ENCODE measurements around the gene CD163. TPM values are rescaled to one million over a fixed set of nuclear protein-coding genes. Genes with fewer than 3 reads are reported as not detected.
A peak's percentile ranks its signal among the peaks of the same experiment; 100 is the strongest.
"Not testable (repeated sequence)": the region's sequence is repeated elsewhere in the genome, so short reads cannot be mapped to it uniquely, and the experiment has no call there.

Gene CD163
- polyA plus RNA-seq, 1 of the 3 experiments (the other 2 are of a cell fraction), result 0.03 TPM

DNA sequence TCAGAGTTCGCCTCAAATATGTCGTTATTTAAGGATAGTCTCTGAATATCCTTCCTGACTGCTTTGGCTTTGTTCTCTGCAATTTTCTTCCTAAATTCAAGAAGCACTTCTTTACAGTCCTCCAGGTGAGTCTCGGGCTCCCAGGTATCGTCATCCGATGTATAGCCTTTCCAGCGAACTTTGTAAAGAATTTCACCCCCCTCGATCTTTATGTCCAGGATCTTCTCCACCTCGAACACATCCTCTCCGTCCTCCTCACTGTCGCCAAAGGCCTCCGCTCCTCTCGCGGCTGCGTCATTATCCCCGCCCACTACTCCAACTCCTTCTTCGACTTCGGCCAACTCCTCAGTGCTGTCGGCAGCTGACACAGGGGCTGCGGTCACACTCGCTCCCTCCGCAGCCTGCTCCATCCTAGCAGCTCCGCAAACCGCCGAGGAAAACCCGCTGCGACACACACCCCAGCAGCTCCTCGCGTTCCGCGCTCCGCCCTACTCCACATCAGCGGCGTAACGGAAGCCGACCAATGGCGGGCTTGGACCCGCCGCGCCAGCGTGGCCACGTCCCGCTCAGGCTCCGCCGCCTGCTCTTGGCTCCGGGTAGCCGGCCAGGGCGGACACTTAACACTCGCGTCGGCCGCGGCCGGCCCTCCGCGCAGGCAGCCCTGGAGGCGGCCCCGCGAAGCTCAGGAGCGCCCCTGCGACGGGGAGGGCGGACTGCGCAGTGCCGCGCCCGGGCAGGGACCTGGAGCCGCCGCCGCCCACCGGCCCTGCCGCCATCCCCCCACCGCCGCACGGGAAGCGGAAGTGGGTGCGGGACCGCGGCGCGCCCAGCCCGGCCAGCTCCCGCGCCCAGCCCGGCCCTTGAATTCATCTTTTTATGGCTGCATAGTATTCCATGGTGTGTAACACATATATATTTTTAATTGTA is 63.7 kb downstream of the CD163 start:
- H3K9ac ChIP-seq, result peak overlapping the region; percentile 48; the same call in 1 of the 2 replicates

DNA sequence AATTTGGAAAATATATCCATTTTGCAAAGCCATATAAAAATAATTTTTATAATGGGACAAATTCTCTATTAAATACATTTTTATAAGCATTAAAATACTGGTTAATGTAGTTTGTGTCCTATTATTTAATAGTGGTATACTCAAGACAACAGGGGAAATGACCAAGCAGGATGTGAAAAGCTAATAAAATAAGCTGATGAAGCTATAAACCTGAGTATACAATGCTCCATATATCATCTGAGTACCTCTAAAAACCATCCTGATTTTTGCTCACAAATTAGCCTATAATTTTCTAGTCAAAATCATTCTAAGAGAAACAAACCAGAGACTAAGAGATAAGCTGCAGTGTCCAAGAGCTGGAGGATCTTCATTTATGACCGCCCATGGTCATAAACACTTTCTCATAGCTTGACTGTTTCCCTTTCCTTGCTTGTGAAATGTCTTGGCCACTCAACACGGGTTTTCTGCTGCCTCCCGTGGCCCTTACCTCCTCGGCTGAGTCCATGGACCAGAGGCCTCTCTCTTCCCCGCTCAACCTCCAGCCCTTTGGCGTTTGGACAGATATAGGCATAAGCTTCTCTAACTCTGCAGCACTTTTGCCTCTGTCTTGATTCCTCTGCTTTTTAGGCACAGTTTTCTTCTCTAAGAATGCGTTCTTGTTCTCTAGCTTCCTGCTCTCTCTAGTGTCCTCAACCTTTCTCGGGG is 65.1 kb downstream of the CD163 start:
- H3K36me3 ChIP-seq (replicated peaks in 1 of 2; ENCODE audit: control insufficient read depth in 1 of 2, insufficient read depth in 2 of 2, low read length in 1 of 2); POLR2A ChIA-PET; H3K9ac ChIP-seq; H3K4me1 ChIP-seq (ENCODE audit: control insufficient read depth in 1 of 2, insufficient read depth in 2 of 2, low read depth in 1 of 2, low read length in 1 of 2); H3K9me2 ChIP-seq; H3K27me3 ChIP-seq (ENCODE audit: insufficient read depth); H3K9me3 ChIP-seq; H3K79me2 ChIP-seq (ENCODE audit: insufficient read depth); DNase-seq; H4K20me1 ChIP-seq (ENCODE audit: insufficient read depth): not testable (repeated sequence)
- WGBS (ENCODE audit: low lambda C conversion rate), result 22% methylated on average over 8 of the region's 8 CpGs
- 0 out of 4 replicates have a peak overlapping the region, but pooled peaks of 1 of the 2 experiments have one; percentile 51 for H3K27ac ChIP-seq (ENCODE audit: low read depth in 2 of 2, low read length in 1 of 2)
- H3F3A ChIP-seq (replicated peaks; ENCODE audit: insufficient read depth), result peaks cover 22% of the 10 kb centered on the region
- H3K4me3 ChIP-seq (ENCODE audit: low read depth in 2 of 2, low read length in 1 of 2), result peak overlapping the region; percentile 21 to 56; a peak in 1 of 4 replicates
- peak overlapping the region; percentile 87; the same call in 1 of the 2 replicates for H2AFZ ChIP-seq (ENCODE audit: low read depth)
- CTCF ChIA-PET, result interaction anchor here (1.5 to 1.6 kb wide), 2 partner anchors 20 to 219 kb away, joined by 4 to 6 read pairs; no protein-coding TSS in a partner anchor
- H3K4me2 ChIP-seq, result peak overlapping the region; percentile 67

More for the DNA sequence above, 63.7 kb downstream of the CD163 start:
- 18% methylated on average over 53 of the region's 84 CpGs for WGBS (ENCODE audit: low lambda C conversion rate)
- H3K27me3 ChIP-seq (ENCODE audit: insufficient read depth), result no peaks in the 10 kb centered on the region
- 0 out of 2 replicates have a peak, but pooled peaks cover 2% of the 10 kb centered on the region for H3K79me2 ChIP-seq (ENCODE audit: insufficient read depth)
- TF ChIP-seq MAX (IDR thresholded peaks at IDR 0.05; ENCODE audit: low read depth), result peak; percentile 80
- peak; percentile 55 for TF ChIP-seq GABPA (IDR thresholded peaks at IDR 0.05; ENCODE audit: low read depth)
- TF ChIP-seq GATA2 (CRISPR knock-in tag; IDR thresholded peaks at IDR 0.05), result no peak
- TF ChIP-seq EZH2phosphoT487 (IDR thresholded peaks at IDR 0.05; ENCODE audit: borderline replicate concordance, low read depth), result no peak
- TF ChIP-seq, protein P1, sequence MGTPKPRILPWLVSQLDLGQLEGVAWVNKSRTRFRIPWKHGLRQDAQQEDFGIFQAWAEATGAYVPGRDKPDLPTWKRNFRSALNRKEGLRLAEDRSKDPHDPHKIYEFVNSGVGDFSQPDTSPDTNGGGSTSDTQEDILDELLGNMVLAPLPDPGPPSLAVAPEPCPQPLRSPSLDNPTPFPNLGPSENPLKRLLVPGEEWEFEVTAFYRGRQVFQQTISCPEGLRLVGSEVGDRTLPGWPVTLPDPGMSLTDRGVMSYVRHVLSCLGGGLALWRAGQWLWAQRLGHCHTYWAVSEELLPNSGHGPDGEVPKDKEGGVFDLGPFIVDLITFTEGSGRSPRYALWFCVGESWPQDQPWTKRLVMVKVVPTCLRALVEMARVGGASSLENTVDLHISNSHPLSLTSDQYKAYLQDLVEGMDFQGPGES (IDR thresholded peaks at IDR 0.05; ENCODE audit: low read depth, low read length), result no peak
- TF ChIP-seq TCF12 (IDR thresholded peaks at IDR 0.05), result no peak
- no peak for TF ChIP-seq MEF2A (IDR thresholded peaks at IDR 0.05; ENCODE audit: borderline replicate concordance, low read depth)
- TF ChIP-seq SIN3A (IDR thresholded peaks at IDR 0.05; ENCODE audit: borderline replicate concordance, low read depth, low read length), result no peak
- peak; percentile 70 for DNase-seq
- H3K9me2 ChIP-seq, result no peaks in the 10 kb centered on the region; the same call in 1 of the 2 replicates
- H3K27ac ChIP-seq (ENCODE audit: low read depth in 2 of 2, low read length in 1 of 2), result peak overlapping the region in 1 of 2 experiments; percentile 51; a peak in 1 of 4 replicates
- no peaks in the 10 kb centered on the region for H3K36me3 ChIP-seq (replicated peaks in 1 of 2; ENCODE audit: control insufficient read depth in 1 of 2, insufficient read depth in 2 of 2, low read length in 1 of 2)
- H3K4me3 ChIP-seq (ENCODE audit: low read depth in 2 of 2, low read length in 1 of 2), result peak overlapping the region; percentile 50 to 56
- CTCF ChIA-PET, result interaction anchor here (0.7 to 1.5 kb wide), 2 partner anchors 20 to 220 kb away, joined by 3 to 6 read pairs; no protein-coding TSS in a partner anchor
- POLR2A ChIA-PET, result no interaction called here
- peak overlapping the region; percentile 67 for H3K4me2 ChIP-seq
- H3K4me1 ChIP-seq (ENCODE audit: control insufficient read depth in 1 of 2, insufficient read depth in 2 of 2, low read depth in 1 of 2, low read length in 1 of 2), result no peaks in the 10 kb centered on the region; a peak in 1 of 4 replicates
- H4K20me1 ChIP-seq (ENCODE audit: insufficient read depth), result no peaks in the 10 kb centered on the region
- H3K9me3 ChIP-seq, result no peaks in the 10 kb centered on the region
- peak overlapping the region; percentile 87; the same call in 1 of the 2 replicates for H2AFZ ChIP-seq (ENCODE audit: low read depth)
- peaks cover 22% of the 10 kb centered on the region for H3F3A ChIP-seq (replicated peaks; ENCODE audit: insufficient read depth)

- H3K4me3 ChIP-seq (ENCODE audit: low read depth in 2 of 2, low read length in 1 of 2); H3K9me3 ChIP-seq; CTCF ChIA-PET: not testable (repeated sequence)
These were observed 66.1 kb downstream of the CD163 start for GRCh38 chr12:7437494-7437893.

More at GRCh38 chr12:7437494-7437893, 66.1 kb downstream of the CD163 start:
- H4K20me1 ChIP-seq (ENCODE audit: insufficient read depth); H3K4me1 ChIP-seq (ENCODE audit: control insufficient read depth in 1 of 2, insufficient read depth in 2 of 2, low read depth in 1 of 2, low read length in 1 of 2); H3K9me2 ChIP-seq; H3K79me2 ChIP-seq (ENCODE audit: insufficient read depth); H2AFZ ChIP-seq (ENCODE audit: low read depth); H3K4me2 ChIP-seq; H3K36me3 ChIP-seq (replicated peaks in 1 of 2; ENCODE audit: control insufficient read depth in 1 of 2, insufficient read depth in 2 of 2, low read length in 1 of 2); H3K27ac ChIP-seq (ENCODE audit: low read depth in 2 of 2, low read length in 1 of 2); H3K9ac ChIP-seq; POLR2A ChIA-PET; H3K27me3 ChIP-seq (ENCODE audit: insufficient read depth); DNase-seq: not testable (repeated sequence)
- 47% methylated on average over 3 of the region's 3 CpGs for WGBS (ENCODE audit: low lambda C conversion rate)
- H3F3A ChIP-seq (replicated peaks; ENCODE audit: insufficient read depth), result peaks cover 28% of the 10 kb centered on the region

All from SK-N-SH (cell line).